GM10248 (cell line): Measurements from ENCODE around the gene ZDHHC3.

ENCODE experiments used
- CTCF ChIA-PET: fragments of 300-600 bp; sonication (Branson Sonifier 250); formaldehyde crosslinking; extraction: SDS; loops from one replicate; lab custom pipeline; 2021; ENCODE audit warnings: antibody characterized with exemption; lab: Yijun Ruan, JAX
- POLR2A ChIA-PET: fragments of 350-650 bp; sonication (Branson Sonifier 250); formaldehyde crosslinking; extraction: SDS; loops from one replicate; lab custom pipeline; 2020; ENCODE audit warnings: antibody characterized with exemption; lab: Yijun Ruan, JAX
- DNase-seq: peaks from one replicate; pipeline ENCODE4 v3.0.0; 2012; ENCODE audit errors: extremely low spot score
- CTCF ChIP-seq: IDR thresholded peaks from 2 replicates; pipeline ENCODE4 v1.5.1; 2012; ENCODE audit warnings: mild to moderate bottlenecking, low read depth; ENCODE audit errors: extremely low read depth, missing control alignments, control extremely low read depth

The ZDHHC3 gene

GRCh38 chr3:44942202-44942921 is 33.6 kb downstream of the ZDHHC3 start:
- DNase-seq = no peak
- ChIA-PET POLR2A (no interaction called here), CTCF (interaction anchor here (1.0 to 1.6 kb wide), 2 partner anchors 13 to 15 kb away, joined by 3 to 4 read pairs; no protein-coding TSS in a partner anchor)
- no peak for TF ChIP-seq CTCF

GRCh38 chr3:44939581-44940036 is 36.4 kb downstream of the ZDHHC3 start:
- TF ChIP-seq CTCF = no peak
- POLR2A ChIA-PET = no interaction called here
- CTCF ChIA-PET = no interaction called here
- DNase-seq = no peak

- TF ChIP-seq CTCF = no peak
- CTCF ChIA-PET = interaction anchor here (1.0 to 2.2 kb wide), 3 partner anchors 9 to 19 kb away, joined by 3 to 7 read pairs (median 5); no protein-coding TSS in a partner anchor
- no peak for DNase-seq
- POLR2A ChIA-PET = no interaction called here
Measured at GRCh38 chr3:44932986-44933944, 42.7 kb downstream of the ZDHHC3 start.

- CTCF ChIA-PET = interaction anchor here (1.3 kb wide), 1 partner anchor 18 kb away, joined by 4 read pairs; no protein-coding TSS in a partner anchor
- TF ChIP-seq CTCF = no peak
- DNase-seq = no peak
- POLR2A ChIA-PET = no interaction called here
Measured at GRCh38 chr3:44932271-44932670, 43.7 kb downstream of the ZDHHC3 start.

- TF ChIP-seq CTCF = no peak
- no peak for DNase-seq
- ChIA-PET POLR2A (no interaction called here), CTCF (interaction anchor here (1.3 kb wide), 1 partner anchor 18 kb away, joined by 4 read pairs; no protein-coding TSS in a partner anchor)
Measured at GRCh38 chr3:44931791-44932190, 44.2 kb downstream of the ZDHHC3 start.

- POLR2A ChIA-PET = no interaction called here
- no peak for DNase-seq
- CTCF ChIA-PET = interaction anchor here (1.0 to 1.3 kb wide), 2 partner anchors 16 to 17 kb away, joined by 3 to 4 read pairs; no protein-coding TSS in a partner anchor
Measured at GRCh38 chr3:44930911-44931310, 45.1 kb downstream of the ZDHHC3 start.

More at GRCh38 chr3:44930911-44931310, 45.1 kb downstream of the ZDHHC3 start:
- TF ChIP-seq CTCF = no peak
